ENCODE results near the gene RAB9A. TPM values are rescaled to one million over a fixed set of nuclear protein-coding genes. Genes with fewer than 3 reads are reported as not detected.

RAB9A gene
- total RNA-seq, 1 experiment from 2014 or later: 25.8 TPM

DNA sequence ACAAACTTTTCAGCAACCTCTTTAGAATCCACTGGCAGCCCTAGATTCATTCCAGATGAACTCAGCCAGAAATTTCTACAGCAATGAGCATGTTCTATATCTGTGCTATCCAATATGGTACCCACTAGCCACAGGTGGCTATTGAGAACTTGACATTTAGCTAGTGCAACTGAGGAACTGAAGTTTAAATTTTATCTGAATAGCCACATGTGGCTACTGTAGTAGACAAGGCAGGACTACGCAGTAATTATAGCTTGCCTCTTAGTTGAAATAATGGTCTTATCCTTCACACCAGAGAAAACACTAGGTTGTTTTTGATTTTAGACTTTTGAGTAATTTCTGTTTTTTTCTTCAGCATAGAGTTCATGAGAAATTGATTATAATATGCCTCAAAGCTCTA is 38.6 kb upstream of the RAB9A start:
- Histone ChIP-seq H3K9me3 (ENCODE audit: low read depth, low read length, poor library complexity, severe bottlenecking) (no peaks in the 10 kb centered on the region), H3K36me3 (ENCODE audit: insufficient read depth, low read length, poor library complexity, severe bottlenecking) (no peaks in the 10 kb centered on the region), H3K27me3 (replicated peaks; ENCODE audit: insufficient read depth, low read depth, low read length, poor library complexity) (no peaks in the 10 kb centered on the region), H3K27ac (ENCODE audit: low read depth, low read length, poor library complexity, severe bottlenecking) (no peak overlapping the region), H3K4me3 (ENCODE audit: low read depth, low read length, poor library complexity, severe bottlenecking) (no peak overlapping the region), H3K4me1 (ENCODE audit: insufficient read depth, low read length, poor library complexity, severe bottlenecking) (peaks cover 4% of the 10 kb centered on the region)
- no peak for DNase-seq (ENCODE audit: low spot score)
- no TSS peak for BruUV-seq (replicated peaks)
- ChIA-PET CTCF (no interaction called here), POLR2A (ENCODE audit: low non-redundant PET) (no interaction called here)
- TF ChIP-seq EZH2 (IDR thresholded peaks at IDR 0.05; ENCODE audit: borderline replicate concordance, low read depth, low read length, poor library complexity, severe bottlenecking): no peak
- TF ChIP-seq, protein P1, sequence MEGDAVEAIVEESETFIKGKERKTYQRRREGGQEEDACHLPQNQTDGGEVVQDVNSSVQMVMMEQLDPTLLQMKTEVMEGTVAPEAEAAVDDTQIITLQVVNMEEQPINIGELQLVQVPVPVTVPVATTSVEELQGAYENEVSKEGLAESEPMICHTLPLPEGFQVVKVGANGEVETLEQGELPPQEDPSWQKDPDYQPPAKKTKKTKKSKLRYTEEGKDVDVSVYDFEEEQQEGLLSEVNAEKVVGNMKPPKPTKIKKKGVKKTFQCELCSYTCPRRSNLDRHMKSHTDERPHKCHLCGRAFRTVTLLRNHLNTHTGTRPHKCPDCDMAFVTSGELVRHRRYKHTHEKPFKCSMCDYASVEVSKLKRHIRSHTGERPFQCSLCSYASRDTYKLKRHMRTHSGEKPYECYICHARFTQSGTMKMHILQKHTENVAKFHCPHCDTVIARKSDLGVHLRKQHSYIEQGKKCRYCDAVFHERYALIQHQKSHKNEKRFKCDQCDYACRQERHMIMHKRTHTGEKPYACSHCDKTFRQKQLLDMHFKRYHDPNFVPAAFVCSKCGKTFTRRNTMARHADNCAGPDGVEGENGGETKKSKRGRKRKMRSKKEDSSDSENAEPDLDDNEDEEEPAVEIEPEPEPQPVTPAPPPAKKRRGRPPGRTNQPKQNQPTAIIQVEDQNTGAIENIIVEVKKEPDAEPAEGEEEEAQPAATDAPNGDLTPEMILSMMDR (conservative IDR thresholded peaks at IDR 0.05; ENCODE audit: low read depth, low read length): no peak
- intact Hi-C loops (cut with micrococcal nuclease; ENCODE audit: unreplicated experiment): loop anchor here (5.0 kb wide), 1 partner anchor 82 kb away; the partner anchor contains the start of genes OFD1 and TRAPPC2

DNA sequence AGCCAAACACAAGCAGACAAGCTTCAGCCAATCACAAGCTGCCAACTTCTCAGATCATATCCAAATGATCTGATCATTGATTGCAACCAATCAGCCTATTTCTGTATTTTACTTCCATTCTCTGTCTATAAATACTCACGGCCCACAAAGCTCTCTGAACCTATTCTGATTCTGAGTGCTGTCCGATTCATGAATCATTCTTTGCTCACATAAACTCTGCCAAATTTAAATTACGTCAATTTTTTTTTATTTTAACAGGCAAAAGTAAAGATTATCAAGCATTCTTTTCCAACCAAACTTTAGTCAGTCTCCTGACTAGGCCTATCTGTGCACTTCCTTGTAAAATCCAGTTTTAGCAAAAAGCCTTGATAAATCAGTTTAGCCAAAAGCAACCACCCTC is 37.8 kb upstream of the RAB9A start:
- H3K9me3 ChIP-seq (ENCODE audit: low read depth, low read length, poor library complexity, severe bottlenecking): no peaks in the 10 kb centered on the region
- no peaks in the 10 kb centered on the region for H3K27me3 ChIP-seq (replicated peaks; ENCODE audit: insufficient read depth, low read depth, low read length, poor library complexity)
- no peak for DNase-seq (ENCODE audit: low spot score)
- CTCF ChIA-PET: no interaction called here
- no TSS peak for BruUV-seq (replicated peaks)
- TF ChIP-seq, protein P1 (conservative IDR thresholded peaks at IDR 0.05; ENCODE audit: low read depth, low read length): no peak
- TF ChIP-seq EZH2 (IDR thresholded peaks at IDR 0.05; ENCODE audit: borderline replicate concordance, low read depth, low read length, poor library complexity, severe bottlenecking): no peak
- no peak overlapping the region for H3K4me3 ChIP-seq (ENCODE audit: low read depth, low read length, poor library complexity, severe bottlenecking)
- H3K4me1 ChIP-seq (ENCODE audit: insufficient read depth, low read length, poor library complexity, severe bottlenecking): peaks cover 4% of the 10 kb centered on the region
- intact Hi-C loops (cut with micrococcal nuclease; ENCODE audit: unreplicated experiment): loop anchor here (5.0 kb wide), 1 partner anchor 81 kb away; the partner anchor contains the start of genes OFD1 and TRAPPC2
- POLR2A ChIA-PET (ENCODE audit: low non-redundant PET): no interaction called here
- H3K36me3 ChIP-seq (ENCODE audit: insufficient read depth, low read length, poor library complexity, severe bottlenecking): no peaks in the 10 kb centered on the region
- no peak overlapping the region for H3K27ac ChIP-seq (ENCODE audit: low read depth, low read length, poor library complexity, severe bottlenecking)

DNA sequence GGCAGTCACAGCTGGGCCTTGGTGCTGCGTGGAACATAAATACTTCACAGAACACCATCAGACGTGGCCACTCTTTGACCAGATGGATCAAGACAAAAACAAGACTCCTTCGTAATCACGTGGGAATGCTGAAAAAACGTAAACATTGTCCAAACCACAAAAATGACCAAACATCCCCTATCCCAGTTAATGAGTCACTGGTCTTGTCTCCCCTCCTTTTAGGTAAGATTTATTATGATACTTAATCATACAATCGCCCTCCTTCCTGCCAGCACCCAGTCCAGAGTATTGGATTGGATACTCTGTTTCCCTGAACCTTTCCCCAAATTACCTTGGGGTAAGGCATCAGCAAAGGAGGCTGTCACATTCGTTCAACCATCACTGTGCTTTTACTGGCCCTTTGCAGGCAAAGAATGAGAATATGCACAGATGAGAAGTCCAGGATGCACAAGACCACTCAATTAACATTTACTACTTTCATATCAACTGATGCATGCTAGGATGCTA is 36.6 kb upstream of the RAB9A start:
- H3K9me3 ChIP-seq (ENCODE audit: low read depth, low read length, poor library complexity, severe bottlenecking): no peaks in the 10 kb centered on the region
- intact Hi-C loops (cut with micrococcal nuclease; ENCODE audit: unreplicated experiment): loop anchor here (5.0 kb wide), 1 partner anchor 80 kb away; the partner anchor contains the start of genes OFD1 and TRAPPC2
- H3K4me3 ChIP-seq (ENCODE audit: low read depth, low read length, poor library complexity, severe bottlenecking): peak overlapping the region; percentile 59
- TF ChIP-seq, protein P1 (conservative IDR thresholded peaks at IDR 0.05; ENCODE audit: low read depth, low read length): no peak
- no peak for TF ChIP-seq EZH2 (IDR thresholded peaks at IDR 0.05; ENCODE audit: borderline replicate concordance, low read depth, low read length, poor library complexity, severe bottlenecking)
- H3K27me3 ChIP-seq (replicated peaks; ENCODE audit: insufficient read depth, low read depth, low read length, poor library complexity): no peaks in the 10 kb centered on the region
- peak; percentile 2 for DNase-seq (ENCODE audit: low spot score)
- no peaks in the 10 kb centered on the region for H3K36me3 ChIP-seq (ENCODE audit: insufficient read depth, low read length, poor library complexity, severe bottlenecking)
- BruUV-seq (replicated peaks): TSS peak; percentile 84
- peaks cover 3% of the 10 kb centered on the region for H3K4me1 ChIP-seq (ENCODE audit: insufficient read depth, low read length, poor library complexity, severe bottlenecking)
- ChIA-PET POLR2A (ENCODE audit: low non-redundant PET) (no interaction called here), CTCF (interaction anchor here (0.7 kb wide), 1 partner anchor 82 kb away, joined by 4 read pairs; the partner anchor contains the start of genes OFD1 and TRAPPC2)
- H3K27ac ChIP-seq (ENCODE audit: low read depth, low read length, poor library complexity, severe bottlenecking): no peak overlapping the region
